ENCODE data around the gene LCMT2.

LCMT2 gene

DNA sequence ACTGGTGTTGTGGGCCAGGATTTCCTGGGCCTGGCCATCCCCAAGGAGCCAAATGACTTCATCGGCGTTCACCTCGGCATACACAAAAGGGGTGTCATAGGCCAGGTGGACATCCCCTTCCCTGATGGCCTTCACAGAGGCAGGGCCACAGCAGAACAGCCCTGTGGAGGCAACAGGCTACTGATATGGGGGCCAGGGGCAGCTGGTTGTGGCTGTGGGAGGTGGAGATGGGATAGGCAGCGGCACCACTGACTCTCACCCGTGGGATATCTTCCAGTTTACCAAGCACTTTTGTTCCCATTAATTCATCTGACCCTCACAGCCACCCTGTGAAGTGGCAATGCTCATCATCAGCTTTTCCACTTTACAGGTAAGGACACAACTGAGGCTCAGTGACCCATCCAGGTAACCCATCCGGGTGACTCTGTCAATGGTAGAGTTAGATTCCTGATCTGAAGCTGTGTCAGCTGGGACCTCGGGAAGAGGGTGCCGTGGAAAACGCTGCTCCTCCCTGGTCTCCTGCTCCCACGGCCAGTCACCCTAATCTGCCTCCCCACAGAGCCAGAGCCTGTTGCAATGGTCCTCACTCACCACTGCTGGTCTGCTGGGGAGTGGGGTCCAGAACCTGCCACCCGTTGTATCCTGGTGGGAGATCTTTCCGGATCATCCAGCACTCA, 48.3 kb downstream of the LCMT2 start:
- Histone ChIP-seq H3K36me3 (replicated peaks; ENCODE audit: low read depth, low read length) (no peaks in the 10 kb centered on the region), H3K4me3 (ENCODE audit: low read length) (no peak overlapping the region), H3K4me2 (ENCODE audit: low read length) (no peak overlapping the region), H3K79me2 (ENCODE audit: low read length) (no peaks in the 10 kb centered on the region), H3K9ac (ENCODE audit: low read length) (no peak overlapping the region), H3K4me1 (ENCODE audit: low read length) (peaks cover 17% of the 10 kb centered on the region), H3K9me3 (ENCODE audit: insufficient read depth, low read length) (no peaks in the 10 kb centered on the region), H3K27ac (ENCODE audit: low read length) (no peak overlapping the region), H3K27me3 (ENCODE audit: low read depth, low read length) (no peaks in the 10 kb centered on the region), H2AFZ (ENCODE audit: low read depth, low read length) (no peak overlapping the region), H4K20me1 (ENCODE audit: insufficient read depth, low read length) (no peaks in the 10 kb centered on the region)
- no peak for TF ChIP-seq EZH2phosphoT487 (IDR thresholded peaks at IDR 0.05; ENCODE audit: low read depth)
- TF ChIP-seq, protein P1, sequence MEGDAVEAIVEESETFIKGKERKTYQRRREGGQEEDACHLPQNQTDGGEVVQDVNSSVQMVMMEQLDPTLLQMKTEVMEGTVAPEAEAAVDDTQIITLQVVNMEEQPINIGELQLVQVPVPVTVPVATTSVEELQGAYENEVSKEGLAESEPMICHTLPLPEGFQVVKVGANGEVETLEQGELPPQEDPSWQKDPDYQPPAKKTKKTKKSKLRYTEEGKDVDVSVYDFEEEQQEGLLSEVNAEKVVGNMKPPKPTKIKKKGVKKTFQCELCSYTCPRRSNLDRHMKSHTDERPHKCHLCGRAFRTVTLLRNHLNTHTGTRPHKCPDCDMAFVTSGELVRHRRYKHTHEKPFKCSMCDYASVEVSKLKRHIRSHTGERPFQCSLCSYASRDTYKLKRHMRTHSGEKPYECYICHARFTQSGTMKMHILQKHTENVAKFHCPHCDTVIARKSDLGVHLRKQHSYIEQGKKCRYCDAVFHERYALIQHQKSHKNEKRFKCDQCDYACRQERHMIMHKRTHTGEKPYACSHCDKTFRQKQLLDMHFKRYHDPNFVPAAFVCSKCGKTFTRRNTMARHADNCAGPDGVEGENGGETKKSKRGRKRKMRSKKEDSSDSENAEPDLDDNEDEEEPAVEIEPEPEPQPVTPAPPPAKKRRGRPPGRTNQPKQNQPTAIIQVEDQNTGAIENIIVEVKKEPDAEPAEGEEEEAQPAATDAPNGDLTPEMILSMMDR (IDR thresholded peaks at IDR 0.05; ENCODE audit: low read depth, low read length), result no peak

DNA sequence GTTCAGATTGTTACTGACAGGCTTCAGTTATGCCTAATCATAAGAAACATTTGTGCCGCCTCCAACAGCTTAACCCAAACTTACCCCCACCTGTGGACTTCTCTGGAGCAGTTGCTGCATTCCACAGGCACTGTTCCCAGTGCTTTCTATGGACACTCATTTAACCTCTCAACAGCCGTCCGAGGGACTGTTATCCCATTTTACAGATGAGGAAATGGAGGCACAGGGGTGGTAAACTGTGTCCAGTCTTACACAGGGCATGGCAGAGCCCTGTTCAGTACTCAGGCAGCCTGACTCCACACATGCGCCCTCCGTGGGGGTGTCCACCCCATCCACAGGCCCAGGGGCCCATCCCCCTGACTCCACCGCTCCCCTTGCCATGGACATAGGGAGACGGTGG, 49.4 kb downstream of the LCMT2 start:
- TF ChIP-seq, protein P1 (IDR thresholded peaks at IDR 0.05; ENCODE audit: low read depth, low read length), result no peak
- no peak for TF ChIP-seq EZH2phosphoT487 (IDR thresholded peaks at IDR 0.05; ENCODE audit: low read depth)

DNA sequence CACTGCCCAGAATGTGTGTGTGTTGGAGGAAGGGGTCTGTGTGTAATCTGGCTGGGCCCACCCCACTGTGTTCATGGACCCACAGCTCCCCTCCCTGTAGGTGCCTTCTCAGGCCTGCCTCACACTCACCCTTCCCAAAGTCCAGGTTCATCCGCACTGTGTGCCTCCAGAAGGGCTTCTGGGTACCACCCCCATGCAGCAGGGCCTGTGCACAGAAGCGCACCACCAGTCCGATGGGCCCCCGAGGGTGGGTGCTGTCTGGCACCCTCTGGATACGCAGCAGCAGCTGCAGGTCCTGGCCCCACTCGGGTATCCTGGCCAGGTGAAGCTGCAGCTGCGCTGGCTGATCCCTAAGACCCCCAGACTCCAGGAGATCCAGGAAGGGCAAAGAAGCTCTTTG, 50.9 kb downstream of the LCMT2 start:
- Histone ChIP-seq H3K4me1 (ENCODE audit: low read length) (peaks cover 5% of the 10 kb centered on the region), H3K4me3 (ENCODE audit: low read length) (no peak overlapping the region), H4K20me1 (ENCODE audit: insufficient read depth, low read length) (no peaks in the 10 kb centered on the region), H3K9ac (ENCODE audit: low read length) (no peak overlapping the region), H3K9me3 (ENCODE audit: insufficient read depth, low read length) (no peaks in the 10 kb centered on the region), H2AFZ (ENCODE audit: low read depth, low read length) (no peak overlapping the region), H3K4me2 (ENCODE audit: low read length) (no peak overlapping the region), H3K79me2 (ENCODE audit: low read length) (no peaks in the 10 kb centered on the region), H3K36me3 (replicated peaks; ENCODE audit: low read depth, low read length) (no peaks in the 10 kb centered on the region), H3K27me3 (ENCODE audit: low read depth, low read length) (no peaks in the 10 kb centered on the region), H3K27ac (ENCODE audit: low read length) (no peak overlapping the region)
- TF ChIP-seq EZH2phosphoT487 (IDR thresholded peaks at IDR 0.05; ENCODE audit: low read depth), result no peak
- TF ChIP-seq, protein P1 (IDR thresholded peaks at IDR 0.05; ENCODE audit: low read depth, low read length), result no peak

More for the DNA sequence above, 49.4 kb downstream of the LCMT2 start:
- Histone ChIP-seq H3K36me3 (replicated peaks; ENCODE audit: low read depth, low read length) (no peaks in the 10 kb centered on the region), H3K27me3 (ENCODE audit: low read depth, low read length) (no peaks in the 10 kb centered on the region), H3K9ac (ENCODE audit: low read length) (no peak overlapping the region), H3K4me1 (ENCODE audit: low read length) (peaks cover 17% of the 10 kb centered on the region), H3K27ac (ENCODE audit: low read length) (no peak overlapping the region), H2AFZ (ENCODE audit: low read depth, low read length) (no peak overlapping the region), H3K9me3 (ENCODE audit: insufficient read depth, low read length) (no peaks in the 10 kb centered on the region), H4K20me1 (ENCODE audit: insufficient read depth, low read length) (no peaks in the 10 kb centered on the region), H3K4me2 (ENCODE audit: low read length) (no peak overlapping the region), H3K79me2 (ENCODE audit: low read length) (no peaks in the 10 kb centered on the region), H3K4me3 (ENCODE audit: low read length) (no peak overlapping the region)

DNA sequence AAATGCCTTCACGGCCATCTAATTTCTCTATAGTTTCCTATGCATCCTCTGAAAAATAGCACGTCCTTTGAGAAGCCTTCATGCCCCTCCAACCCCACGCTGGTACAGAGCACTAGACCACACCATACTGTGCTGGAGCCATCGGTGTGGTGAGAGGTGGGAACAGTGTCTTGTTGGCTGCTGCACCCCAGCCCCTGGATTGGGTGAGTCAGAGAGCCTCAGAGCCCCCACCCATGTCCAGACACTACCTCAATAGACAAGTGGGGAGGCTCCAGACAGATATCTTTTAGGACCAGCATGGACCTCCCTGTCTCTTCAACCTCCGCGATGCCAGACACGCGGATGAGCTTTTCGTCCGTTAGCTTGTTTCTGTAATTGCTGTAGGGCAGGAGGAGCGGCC, 51.5 kb downstream of the LCMT2 start:
- no peak overlapping the region for H3K27ac ChIP-seq (ENCODE audit: low read length)
- H2AFZ ChIP-seq (ENCODE audit: low read depth, low read length), result no peak overlapping the region
- H3K4me1 ChIP-seq (ENCODE audit: low read length), result no peaks in the 10 kb centered on the region
- H3K4me2 ChIP-seq (ENCODE audit: low read length), result no peak overlapping the region
- H3K36me3 ChIP-seq (replicated peaks; ENCODE audit: low read depth, low read length), result no peaks in the 10 kb centered on the region
- H3K79me2 ChIP-seq (ENCODE audit: low read length), result no peaks in the 10 kb centered on the region
- no peaks in the 10 kb centered on the region for H3K27me3 ChIP-seq (ENCODE audit: low read depth, low read length)
- H3K9me3 ChIP-seq (ENCODE audit: insufficient read depth, low read length), result no peaks in the 10 kb centered on the region
- TF ChIP-seq EZH2phosphoT487 (IDR thresholded peaks at IDR 0.05; ENCODE audit: low read depth), result no peak
- TF ChIP-seq, protein P1 (IDR thresholded peaks at IDR 0.05; ENCODE audit: low read depth, low read length), result no peak
- H3K4me3 ChIP-seq (ENCODE audit: low read length), result no peak overlapping the region
- no peak overlapping the region for H3K9ac ChIP-seq (ENCODE audit: low read length)
- H4K20me1 ChIP-seq (ENCODE audit: insufficient read depth, low read length), result no peaks in the 10 kb centered on the region

Data from OCI-LY3 (cell line).